AG04449 (cell line): ENCODE measurements around the gene SSR4.

ENCODE experiments used
- CTCF ChIA-PET: fragments of 350-600 bp; formaldehyde crosslinking; extraction: SDS; loops from one replicate; lab custom pipeline; 2021; ENCODE audit warnings: antibody characterized with exemption; lab: Yijun Ruan, JAX
- POLR2A ChIA-PET: fragments of 400-600, 350-600 bp; formaldehyde crosslinking; extraction: SDS; loops from one replicate; lab custom pipeline; 2020; ENCODE audit warnings: antibody characterized with exemption, inconsistent platforms; lab: Yijun Ruan, JAX
- DNase-seq: peaks from one replicate; pipeline ENCODE4 v3.0.0-alpha.2; 2010; ENCODE audit warnings: low read depth, low spot score
- H3K4me3 ChIP-seq: 2 replicates; pipeline ENCODE4 v1.5.1; 2011; ENCODE audit warnings: low read depth, mild to moderate bottlenecking, control low read depth, low read length
- CTCF ChIP-seq: IDR thresholded peaks from one replicate; pipeline ENCODE4 v1.5.1; 2011; ENCODE audit warnings: mild to moderate bottlenecking, moderate library complexity, low read length, control low read depth, inconsistent platforms; ENCODE audit not compliant: insufficient read depth; ENCODE audit errors: missing control alignments

SSR4 gene

GRCh38 chrX:153773218-153773611, 21.3 kb upstream of the SSR4 start:
- no peak for TF ChIP-seq CTCF
- ChIA-PET POLR2A (no interaction called here), CTCF (no interaction called here)
- H3K4me3 ChIP-seq, result no peak overlapping the region
- no peak for DNase-seq

GRCh38 chrX:153773741-153774575, 20.5 kb upstream of the SSR4 start:
- no peak overlapping the region for H3K4me3 ChIP-seq
- CTCF ChIA-PET, result no interaction called here
- no peak for TF ChIP-seq CTCF

GRCh38 chrX:153774576-153775292, 19.7 kb upstream of the SSR4 start:
- DNase-seq, result no peak

More at GRCh38 chrX:153773741-153774575, 20.5 kb upstream of the SSR4 start:
- POLR2A ChIA-PET, result no interaction called here
- no peak for DNase-seq

GRCh38 chrX:153775293-153776119, 19.0 kb upstream of the SSR4 start:
- H3K4me3 ChIP-seq, result no peak overlapping the region
- CTCF ChIA-PET, result no interaction called here
- TF ChIP-seq CTCF, result no peak

More at GRCh38 chrX:153774576-153775292, 19.7 kb upstream of the SSR4 start:
- ChIA-PET CTCF (no interaction called here), POLR2A (no interaction called here)
- no peak for TF ChIP-seq CTCF
- H3K4me3 ChIP-seq, result no peak overlapping the region

GRCh38 chrX:153776120-153776599, 18.3 kb upstream of the SSR4 start:
- no peak overlapping the region for H3K4me3 ChIP-seq
- ChIA-PET CTCF (no interaction called here), POLR2A (no interaction called here)
- TF ChIP-seq CTCF, result no peak
- no peak for DNase-seq

More at GRCh38 chrX:153775293-153776119, 19.0 kb upstream of the SSR4 start:
- POLR2A ChIA-PET, result no interaction called here
- DNase-seq, result no peak

- ChIA-PET POLR2A (no interaction called here), CTCF (no interaction called here)
- DNase-seq, result no peak
- no peak overlapping the region for H3K4me3 ChIP-seq
- TF ChIP-seq CTCF, result no peak
These were observed 17.8 kb upstream of the SSR4 start for GRCh38 chrX:153776611-153777045.
